ENCODE results near the gene APLF.
"Not testable (repeated sequence)": the region's sequence is repeated elsewhere in the genome, so short reads cannot be mapped to it uniquely, and the experiment has no call there.

GRCh38 chr2:68555425-68556206, 88.2 kb downstream of the APLF start:
- not testable (repeated sequence) for TF ChIP-seq CTCF (conservative IDR thresholded peaks at IDR 0.05; ENCODE audit: low read depth in 2 of 2); EZH2 (IDR thresholded peaks at IDR 0.05; ENCODE audit: low read depth, unreplicated experiment); POLR2AphosphoS5 (IDR thresholded peaks at IDR 0.05; ENCODE audit: low read depth); REST (IDR thresholded peaks at IDR 0.05; ENCODE audit: unreplicated experiment); ZNF462 (CRISPR knock-in tag; IDR thresholded peaks at IDR 0.05); EZH2phosphoT487 (IDR thresholded peaks at IDR 0.05; ENCODE audit: unreplicated experiment); JUNB (IDR thresholded peaks at IDR 0.05; ENCODE audit: unreplicated experiment); CREB1 (CRISPR knock-in tag; IDR thresholded peaks at IDR 0.05; ENCODE audit: low read depth); ZNF331 (CRISPR knock-in tag; IDR thresholded peaks at IDR 0.05; ENCODE audit: low read depth); STAT1 (IDR thresholded peaks at IDR 0.05; ENCODE audit: unreplicated experiment)
